Fibroblast of lung (primary cell): Measurements from ENCODE around the gene SRPRB. TPM values are rescaled to one million over a fixed set of nuclear protein-coding genes. Genes with fewer than 3 reads are reported as not detected.

ENCODE experiments used
- DNase-seq, 2 donors: peaks; one replicate each; pipeline versions ENCODE4 v3.0.0 to v3.0.0-alpha.2; 2010; ENCODE audit warnings: low read depth in 2 of 2
- H2AFZ ChIP-seq: 2 replicates; pipeline ENCODE4 v1.5.1; 2012; ENCODE audit warnings: low read length, control low read depth, inconsistent platforms
- H3K27ac ChIP-seq: 2 replicates; pipeline ENCODE4 v1.5.1; 2011; ENCODE audit warnings: low read length, control low read depth; ENCODE audit not compliant: insufficient read depth
- H3K27me3 ChIP-seq: 2 replicates; pipeline ENCODE4 v1.5.1; 2011; ENCODE audit warnings: mild to moderate bottlenecking, low read length; ENCODE audit not compliant: control insufficient read depth, insufficient read depth
- H3K36me3 ChIP-seq: 2 replicates; pipeline ENCODE4 v1.5.1; 2011; ENCODE audit warnings: low read length; ENCODE audit not compliant: control insufficient read depth, insufficient read depth
- H3K4me1 ChIP-seq: 2 replicates; pipeline ENCODE4 v1.5.1; 2011; ENCODE audit warnings: low read length; ENCODE audit not compliant: control insufficient read depth, insufficient read depth; ENCODE audit errors: extremely low read depth
- H3K4me2 ChIP-seq: 2 replicates; pipeline ENCODE4 v1.5.1; 2011; ENCODE audit warnings: low read length, control low read depth; ENCODE audit not compliant: insufficient read depth; ENCODE audit errors: extremely low read depth
- H3K4me3 ChIP-seq, 4 experiments: fragments of 200-600 bp in 1 of 4; sonication (generic) in 1 of 4; replicated peaks in 1 of 4; 2 replicates each; pipeline ENCODE4 v1.5.1; 2011 to 2016; ENCODE audit warnings: low read length in 4 of 4, low read depth in 3 of 4, mild to moderate bottlenecking in 3 of 4, control low read depth in 2 of 4, inconsistent platforms in 1 of 4, mixed read lengths in 1 of 4; ENCODE audit not compliant: insufficient read depth in 1 of 4; ENCODE audit errors: control extremely low read depth in 1 of 4
- H3K79me2 ChIP-seq: 2 replicates; pipeline ENCODE4 v1.5.1; 2012; ENCODE audit warnings: mild to moderate bottlenecking, low read length, inconsistent platforms; ENCODE audit not compliant: control insufficient read depth, insufficient read depth
- H3K9ac ChIP-seq: 2 replicates; pipeline ENCODE4 v1.5.1; 2011; ENCODE audit warnings: mild to moderate bottlenecking, low read length, control low read depth; ENCODE audit not compliant: insufficient read depth
- H3K9me3 ChIP-seq: 2 replicates; pipeline ENCODE4 v1.5.1; 2012; ENCODE audit warnings: low read depth, low read length; ENCODE audit not compliant: control insufficient read depth, insufficient read depth
- H4K20me1 ChIP-seq: 2 replicates; pipeline ENCODE4 v1.5.1; 2011; ENCODE audit warnings: low read length; ENCODE audit not compliant: control insufficient read depth, insufficient read depth; ENCODE audit errors: extremely low read depth
- EZH2 ChIP-seq: IDR thresholded peaks from 2 replicates; pipeline ENCODE4 v1.5.1; 2012; ENCODE audit warnings: low read length, control low read depth, mild to moderate bottlenecking; ENCODE audit errors: missing control alignments
- polyA plus RNA-seq, 2 donors: library from polyadenylated mRNA; depleted of rRNA in 1 of 2; stranded (reverse) in 1 of 2; unstranded in 1 of 2; fragments of >200 nt; gene quantifications; 2 replicates each; pipeline ENCODE4 v1.2.1, GENCODE V29; 2011 to 2012; ENCODE audit warnings: missing spikeins in 1 of 2
- total RNA-seq: library from RNA; depleted of rRNA; stranded (reverse); fragments of >200 nt; gene quantifications from 2 replicates; pipeline ENCODE4 v1.2.1, GENCODE V29; 2014
- TF ChIP-seq, protein P1 (sequence below), 2 donors: IDR thresholded peaks in 1 of 2; conservative IDR thresholded peaks in 1 of 2; 1 replicate in 1 of 2; 2 replicates in 1 of 2; pipeline ENCODE4 v1.5.1; 2011 to 2012; ENCODE audit warnings: low read length in 2 of 2, control low read depth in 1 of 2, inconsistent platforms in 1 of 2, low read depth in 1 of 2, mild to moderate bottlenecking in 1 of 2

Gene SRPRB
- total and polyA plus RNA-seq, 2 donors (not counting 1 experiment from before 2014, with no cell fraction given) = 63.1 to 69.2 TPM

DNA sequence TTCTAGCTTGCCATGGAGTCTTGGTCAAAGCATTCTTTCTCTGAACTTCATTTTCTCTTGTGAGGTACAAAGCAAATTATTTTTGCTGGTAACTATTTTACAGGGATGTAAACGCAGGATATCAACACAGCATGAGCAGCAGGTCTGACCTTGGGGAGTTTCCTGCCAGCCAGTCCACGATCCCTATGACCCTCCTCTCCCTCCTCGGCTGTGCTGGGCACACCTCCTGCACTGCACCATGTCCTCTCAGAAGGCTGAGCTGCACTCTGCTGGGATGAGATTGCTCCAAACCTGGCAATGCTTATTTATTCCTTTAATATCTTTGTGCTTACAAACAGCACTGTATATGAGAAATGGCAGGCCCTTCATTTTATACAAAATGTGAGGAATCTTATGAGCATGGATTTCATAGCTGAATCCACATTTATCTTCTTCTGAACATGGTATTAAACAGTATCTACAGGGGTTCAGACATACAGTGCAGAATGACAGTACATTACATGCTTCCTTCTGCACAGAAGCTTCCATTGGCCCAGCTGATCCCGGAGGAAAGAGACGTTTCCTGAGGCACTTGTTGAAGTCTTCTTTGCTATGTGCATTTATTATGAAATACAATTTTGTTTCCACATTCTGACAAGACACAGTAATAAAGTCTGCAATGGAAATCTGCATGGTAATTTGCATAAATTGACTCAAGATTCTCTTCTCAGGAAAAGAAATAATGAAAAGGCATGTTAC is 48.8 kb downstream of the SRPRB start:
- H3K36me3 ChIP-seq = no peaks in the 10 kb centered on the region
- no peaks in the 10 kb centered on the region for H4K20me1 ChIP-seq
- H3K4me3 ChIP-seq = no peak overlapping the region
- no peak for DNase-seq
- H3K27me3 ChIP-seq = no peaks in the 10 kb centered on the region
- H3K9me3 ChIP-seq = no peaks in the 10 kb centered on the region
- H3K4me1 ChIP-seq = no peaks in the 10 kb centered on the region
- H3K4me2 ChIP-seq = no peak overlapping the region
- H2AFZ ChIP-seq = no peak overlapping the region
- no peak for TF ChIP-seq EZH2
- TF ChIP-seq, protein P1, sequence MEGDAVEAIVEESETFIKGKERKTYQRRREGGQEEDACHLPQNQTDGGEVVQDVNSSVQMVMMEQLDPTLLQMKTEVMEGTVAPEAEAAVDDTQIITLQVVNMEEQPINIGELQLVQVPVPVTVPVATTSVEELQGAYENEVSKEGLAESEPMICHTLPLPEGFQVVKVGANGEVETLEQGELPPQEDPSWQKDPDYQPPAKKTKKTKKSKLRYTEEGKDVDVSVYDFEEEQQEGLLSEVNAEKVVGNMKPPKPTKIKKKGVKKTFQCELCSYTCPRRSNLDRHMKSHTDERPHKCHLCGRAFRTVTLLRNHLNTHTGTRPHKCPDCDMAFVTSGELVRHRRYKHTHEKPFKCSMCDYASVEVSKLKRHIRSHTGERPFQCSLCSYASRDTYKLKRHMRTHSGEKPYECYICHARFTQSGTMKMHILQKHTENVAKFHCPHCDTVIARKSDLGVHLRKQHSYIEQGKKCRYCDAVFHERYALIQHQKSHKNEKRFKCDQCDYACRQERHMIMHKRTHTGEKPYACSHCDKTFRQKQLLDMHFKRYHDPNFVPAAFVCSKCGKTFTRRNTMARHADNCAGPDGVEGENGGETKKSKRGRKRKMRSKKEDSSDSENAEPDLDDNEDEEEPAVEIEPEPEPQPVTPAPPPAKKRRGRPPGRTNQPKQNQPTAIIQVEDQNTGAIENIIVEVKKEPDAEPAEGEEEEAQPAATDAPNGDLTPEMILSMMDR (conservative IDR thresholded peaks at IDR 0.05 in 1 of 2, IDR thresholded peaks at IDR 0.05 in 1 of 2; ENCODE audit: low read depth in 1 of 2, low read length in 2 of 2) = no peak
- H3K79me2 ChIP-seq = no peaks in the 10 kb centered on the region
- H3K27ac ChIP-seq = no peak overlapping the region
- no peak overlapping the region for H3K9ac ChIP-seq

DNA sequence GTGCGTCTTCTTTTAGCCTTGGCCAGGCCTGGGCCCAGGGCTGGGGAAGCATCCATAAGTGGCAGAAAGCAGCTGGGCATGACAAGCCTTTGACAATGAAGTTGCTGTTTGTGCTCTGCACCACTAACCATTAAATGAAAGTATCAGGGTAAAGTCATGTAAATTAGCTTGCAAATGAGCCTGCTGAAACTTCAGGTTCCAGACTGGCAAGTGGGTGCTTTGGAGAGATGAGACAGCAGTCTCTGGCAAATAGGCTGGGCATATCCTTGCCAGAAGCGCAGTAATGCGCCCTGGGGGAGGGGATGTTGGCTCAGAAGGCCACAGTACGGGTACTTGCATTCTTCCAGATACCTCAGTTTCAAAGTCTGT is 49.4 kb downstream of the SRPRB start:
- H3K79me2 ChIP-seq = no peaks in the 10 kb centered on the region
- no peak overlapping the region for H2AFZ ChIP-seq
- no peaks in the 10 kb centered on the region for H3K27me3 ChIP-seq
- H3K27ac ChIP-seq = no peak overlapping the region
- no peaks in the 10 kb centered on the region for H3K36me3 ChIP-seq
- no peak for DNase-seq
- H3K4me3 ChIP-seq = no peak overlapping the region
- no peak overlapping the region for H3K9ac ChIP-seq
- H3K4me1 ChIP-seq = no peaks in the 10 kb centered on the region
- H3K4me2 ChIP-seq = no peak overlapping the region
- H4K20me1 ChIP-seq = no peaks in the 10 kb centered on the region
- no peak for TF ChIP-seq EZH2
- TF ChIP-seq, protein P1 (conservative IDR thresholded peaks at IDR 0.05 in 1 of 2, IDR thresholded peaks at IDR 0.05 in 1 of 2; ENCODE audit: low read depth in 1 of 2, low read length in 2 of 2) = no peak
- H3K9me3 ChIP-seq = no peaks in the 10 kb centered on the region

DNA sequence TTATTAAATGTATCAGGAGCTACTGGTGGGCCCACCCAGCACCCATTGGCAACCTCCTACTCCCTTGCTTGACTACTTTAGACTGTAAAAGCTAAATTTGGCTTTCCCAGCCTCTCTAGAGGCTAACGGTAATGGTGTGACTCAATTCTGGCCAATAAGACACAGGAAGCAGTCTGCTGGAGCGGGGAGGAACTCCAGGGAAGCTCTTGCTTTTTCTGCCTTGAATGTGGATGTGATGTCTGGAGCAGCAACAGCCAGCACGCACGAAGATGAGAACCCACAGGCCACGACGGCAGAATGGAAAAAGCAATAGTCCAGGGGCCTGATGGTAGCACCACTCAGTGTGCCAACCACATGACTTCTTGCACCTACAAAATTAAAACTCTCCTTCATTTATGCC is 50.2 kb downstream of the SRPRB start:
- Histone ChIP-seq H3K27ac (no peak overlapping the region), H2AFZ (no peak overlapping the region), H3K27me3 (no peaks in the 10 kb centered on the region), H3K36me3 (no peaks in the 10 kb centered on the region), H3K4me1 (no peaks in the 10 kb centered on the region), H4K20me1 (no peaks in the 10 kb centered on the region), H3K4me3 (no peak overlapping the region), H3K79me2 (no peaks in the 10 kb centered on the region), H3K4me2 (no peak overlapping the region), H3K9ac (no peak overlapping the region), H3K9me3 (no peaks in the 10 kb centered on the region)
- TF ChIP-seq, protein P1 (conservative IDR thresholded peaks at IDR 0.05 in 1 of 2, IDR thresholded peaks at IDR 0.05 in 1 of 2; ENCODE audit: low read depth in 1 of 2, low read length in 2 of 2) = no peak
- no peak for TF ChIP-seq EZH2
- peak in 1 of 2 donors; percentile 23 for DNase-seq
